Measurements from ENCODE around the gene CIAO2B. TPM values are rescaled to one million over a fixed set of nuclear protein-coding genes. Genes with fewer than 3 reads are reported as not detected.
A peak's percentile ranks its signal among the peaks of the same experiment; 100 is the strongest.
"Not testable (repeated sequence)": the region's sequence is repeated elsewhere in the genome, so short reads cannot be mapped to it uniquely, and the experiment has no call there.

Gene CIAO2B
- total and polyA plus RNA-seq, 4 donors = 51.9 to 165 (median 105) TPM

DNA sequence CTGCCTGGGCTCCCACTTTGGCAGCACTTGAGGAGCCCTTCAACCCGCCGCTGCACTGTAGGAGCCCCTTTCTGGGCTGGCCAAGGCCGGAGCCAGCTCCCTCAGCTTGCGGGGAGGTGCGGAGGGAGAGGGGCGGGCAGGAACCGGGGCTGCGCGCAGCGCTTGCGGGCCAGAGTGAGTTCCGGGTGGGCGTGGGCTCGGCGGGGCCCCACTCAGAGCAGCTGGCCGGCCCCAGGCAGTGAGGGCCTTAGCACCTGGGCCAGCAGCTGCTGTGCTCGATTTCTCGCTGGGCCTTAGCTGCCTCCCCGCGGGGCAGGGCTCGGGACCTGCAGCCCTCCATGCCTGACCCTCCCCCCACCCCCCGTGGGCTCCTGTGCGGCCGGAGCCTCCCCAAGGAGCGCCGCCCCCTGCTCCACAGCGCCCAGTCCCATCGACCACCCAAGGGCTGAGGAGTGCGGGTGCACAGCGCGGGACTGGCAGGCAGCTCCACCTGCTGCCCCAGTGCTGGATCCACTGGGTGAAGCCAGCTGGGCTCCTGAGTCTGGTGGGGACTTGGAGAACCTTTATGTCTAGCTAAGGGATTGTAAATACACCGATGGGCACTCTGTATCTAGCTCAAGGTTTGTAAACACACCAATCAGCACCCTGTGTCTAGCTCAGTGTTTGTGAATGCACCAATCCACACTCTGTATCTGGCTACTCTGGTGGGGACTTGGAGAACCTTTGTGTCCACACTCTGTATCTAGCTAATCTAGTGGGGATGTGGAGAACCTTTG, 40.1 kb upstream of the CIAO2B start:
- not testable (repeated sequence) for DNase-seq; ATAC-seq (ENCODE audit: low FRiP score); H3K4me1 ChIP-seq (ENCODE audit: control insufficient read depth in 1 of 2, insufficient read depth in 2 of 2, low read length in 2 of 2); H3K27ac ChIP-seq (ENCODE audit: low read depth in 1 of 2, low read length in 2 of 2); H3K36me3 ChIP-seq (ENCODE audit: control insufficient read depth in 1 of 2, insufficient read depth in 2 of 2, low read length in 1 of 2); H3K4me3 ChIP-seq (ENCODE audit: low read length in 2 of 2); H3K27me3 ChIP-seq (ENCODE audit: control insufficient read depth in 1 of 2, insufficient read depth in 2 of 2, low read length in 1 of 2); H3K9me3 ChIP-seq (ENCODE audit: control insufficient read depth, low read length)
- WGBS, 2 donors = 88 to 92% methylated on average over 31 to 32 of the region's 32 CpGs
- intact Hi-C loops (cut with DNase I) = loop anchor here in 1 of 2 donors (10.0 kb wide), 1 partner anchor 210 kb away; the partner anchor contains the start of gene MATCAP1

DNA sequence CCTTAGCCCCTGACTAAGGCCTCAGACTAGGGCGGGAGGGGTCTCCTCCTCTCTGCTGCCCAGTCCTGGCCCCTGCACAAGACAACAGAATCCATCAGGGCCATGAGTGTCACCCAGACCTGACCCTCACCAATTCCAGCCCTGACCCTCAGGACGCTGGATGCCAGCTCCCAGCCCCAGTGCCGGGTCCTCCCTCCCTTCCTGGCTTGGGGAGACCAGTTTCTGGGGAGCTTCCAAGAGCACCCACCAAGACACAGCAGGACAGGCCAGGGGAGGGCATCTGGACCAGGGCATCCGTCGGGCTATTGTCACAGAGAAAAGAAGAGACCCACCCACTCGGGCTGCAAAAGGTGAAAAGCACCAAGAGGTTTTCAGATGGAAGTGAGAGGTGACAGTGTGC, 39.5 kb upstream of the CIAO2B start:
- no peaks in the 10 kb centered on the region for H3K9me3 ChIP-seq (ENCODE audit: control insufficient read depth, low read length)
- H3K27me3 ChIP-seq (ENCODE audit: control insufficient read depth in 1 of 2, insufficient read depth in 2 of 2, low read length in 1 of 2) = no peaks in the 10 kb centered on the region
- no peak overlapping the region for H3K27ac ChIP-seq (ENCODE audit: low read depth in 1 of 2, low read length in 2 of 2)
- intact Hi-C loops (cut with DNase I) = loop anchor here in 1 of 2 donors (10.0 kb wide), 1 partner anchor 211 kb away; the partner anchor contains the start of gene MATCAP1
- DNase-seq = no peak
- H3K4me3 ChIP-seq (ENCODE audit: low read length in 2 of 2) = no peak overlapping the region
- ATAC-seq (ENCODE audit: low FRiP score) = no peak
- H3K36me3 ChIP-seq (ENCODE audit: control insufficient read depth in 1 of 2, insufficient read depth in 2 of 2, low read length in 1 of 2) = no peaks in the 10 kb centered on the region
- no peaks in the 10 kb centered on the region for H3K4me1 ChIP-seq (ENCODE audit: control insufficient read depth in 1 of 2, insufficient read depth in 2 of 2, low read length in 2 of 2)
- 82 to 91% methylated on average over 6 of the region's 6 CpGs for WGBS, 2 donors

DNA sequence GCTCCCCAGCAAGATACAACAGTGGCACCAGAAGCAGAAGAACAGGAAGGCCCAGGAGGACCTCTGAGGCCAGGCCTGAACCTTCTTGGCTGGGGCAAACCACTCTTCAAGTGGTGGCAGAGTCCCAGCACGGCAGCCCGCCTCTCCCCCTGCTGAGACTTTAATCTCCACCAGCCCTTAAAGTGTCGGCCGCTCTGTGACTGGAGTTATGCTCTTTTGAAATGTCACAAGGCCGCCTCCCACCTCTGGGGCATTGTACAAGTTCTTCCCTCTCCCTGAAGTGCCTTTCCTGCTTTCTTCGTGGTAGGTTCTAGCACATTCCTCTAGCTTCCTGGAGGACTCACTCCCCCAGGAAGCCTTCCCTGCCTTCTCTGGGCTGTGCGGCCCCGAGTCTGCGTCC, 38.8 kb upstream of the CIAO2B start:
- ATAC-seq (ENCODE audit: low FRiP score) (no peak), DNase-seq (no peak)
- 81 to 86% methylated on average over 9 of the region's 9 CpGs for WGBS, 2 donors
- no peaks in the 10 kb centered on the region for H3K27me3 ChIP-seq (ENCODE audit: control insufficient read depth in 1 of 2, insufficient read depth in 2 of 2, low read length in 1 of 2)
- no peaks in the 10 kb centered on the region for H3K9me3 ChIP-seq (ENCODE audit: control insufficient read depth, low read length)
- no peaks in the 10 kb centered on the region for H3K4me1 ChIP-seq (ENCODE audit: control insufficient read depth in 1 of 2, insufficient read depth in 2 of 2, low read length in 2 of 2)
- intact Hi-C loops (cut with DNase I) = loop anchor here in 1 of 2 donors (10.0 kb wide), 1 partner anchor 212 kb away; the partner anchor contains the start of gene MATCAP1
- no peak overlapping the region for H3K27ac ChIP-seq (ENCODE audit: low read depth in 1 of 2, low read length in 2 of 2)
- no peak overlapping the region for H3K4me3 ChIP-seq (ENCODE audit: low read length in 2 of 2)
- no peaks in the 10 kb centered on the region for H3K36me3 ChIP-seq (ENCODE audit: control insufficient read depth in 1 of 2, insufficient read depth in 2 of 2, low read length in 1 of 2)

DNA sequence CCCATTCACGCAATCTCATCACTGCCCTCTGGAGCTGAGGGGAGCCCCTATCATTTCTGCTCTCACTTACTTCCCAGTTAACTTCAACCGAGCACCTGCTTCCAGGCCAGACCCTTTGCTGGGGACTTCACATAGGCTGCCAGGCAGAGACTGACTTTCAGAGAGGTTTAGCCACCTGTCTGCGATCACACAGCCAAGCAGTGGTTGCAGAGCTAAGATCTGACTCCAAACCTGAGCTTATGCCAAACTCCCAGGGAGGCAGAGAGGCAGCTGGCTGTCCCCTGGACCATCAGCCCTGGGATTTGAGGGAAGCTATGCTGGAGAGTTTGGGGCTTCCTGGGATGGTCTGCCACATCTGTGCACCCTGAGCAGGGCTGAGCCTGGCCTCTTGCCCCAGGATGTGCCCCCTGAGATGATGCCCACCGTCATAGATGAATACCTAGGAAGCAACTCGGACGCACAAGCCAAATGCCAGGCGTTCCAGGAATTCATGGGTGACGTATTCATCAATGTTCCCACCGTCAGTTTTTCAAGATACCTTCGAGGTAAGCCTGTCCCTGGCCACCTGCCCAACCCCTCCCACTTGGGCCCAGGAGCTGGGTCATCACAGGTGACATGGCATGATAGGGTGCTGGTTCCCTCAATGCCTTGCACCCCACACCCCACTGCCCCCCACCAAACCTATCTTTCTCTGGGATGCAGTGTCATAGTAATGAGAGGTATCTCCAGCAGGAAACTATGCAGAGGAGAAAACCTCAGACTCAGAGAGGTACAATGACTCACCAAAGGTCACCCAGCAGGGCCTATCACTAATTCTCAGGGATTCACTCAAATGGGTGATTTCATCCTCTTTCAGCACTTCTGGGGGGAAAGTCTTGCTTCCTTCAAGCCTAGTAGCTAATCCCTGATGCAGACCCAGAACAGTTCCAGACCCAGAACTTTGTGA, 36.8 kb upstream of the CIAO2B start:
- Histone ChIP-seq H3K36me3 (ENCODE audit: control insufficient read depth in 1 of 2, insufficient read depth in 2 of 2, low read length in 1 of 2) (no peaks in the 10 kb centered on the region), H3K27ac (ENCODE audit: low read depth in 1 of 2, low read length in 2 of 2) (no peak overlapping the region), H3K27me3 (ENCODE audit: control insufficient read depth in 1 of 2, insufficient read depth in 2 of 2, low read length in 1 of 2) (no peaks in the 10 kb centered on the region), H3K4me1 (ENCODE audit: control insufficient read depth in 1 of 2, insufficient read depth in 2 of 2, low read length in 2 of 2) (no peaks in the 10 kb centered on the region), H3K9me3 (ENCODE audit: control insufficient read depth, low read length) (no peaks in the 10 kb centered on the region), H3K4me3 (ENCODE audit: low read length in 2 of 2) (no peak overlapping the region)
- ATAC-seq (ENCODE audit: low FRiP score) (no peak), DNase-seq (no peak)
- 70 to 73% methylated on average over 10 of the region's 10 CpGs for WGBS, 2 donors
- intact Hi-C loops (cut with DNase I) = loop anchor here in 1 of 2 donors (10.0 kb wide), 1 partner anchor 214 kb away; the partner anchor contains the start of gene MATCAP1

DNA sequence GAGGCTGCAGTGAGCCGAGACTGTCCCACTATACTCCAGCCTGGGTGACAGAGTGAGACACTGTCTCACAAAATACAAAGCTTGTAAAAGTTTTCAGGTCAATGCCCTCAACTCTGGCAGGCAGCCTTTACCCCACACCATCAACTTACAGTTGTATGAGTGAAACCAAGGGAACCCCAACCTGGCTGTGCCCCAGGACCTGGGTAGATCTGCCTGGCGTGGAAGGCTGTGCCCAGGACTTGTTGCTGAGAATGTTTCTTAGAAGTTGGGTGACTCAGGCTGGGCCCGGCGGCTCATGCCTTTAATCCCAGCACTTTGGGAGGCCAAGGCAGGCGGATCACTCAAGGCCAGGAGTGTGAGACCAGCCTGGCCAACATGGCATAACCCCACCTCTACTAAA, 34.6 kb upstream of the CIAO2B start:
- ATAC-seq (ENCODE audit: low FRiP score) = no peak
- H3K4me3 ChIP-seq (ENCODE audit: low read length in 2 of 2) = no peak overlapping the region
- no peaks in the 10 kb centered on the region for H3K9me3 ChIP-seq (ENCODE audit: control insufficient read depth, low read length)
- 69 to 85% methylated on average over 5 of the region's 5 CpGs for WGBS, 2 donors
- no peaks in the 10 kb centered on the region for H3K36me3 ChIP-seq (ENCODE audit: control insufficient read depth in 1 of 2, insufficient read depth in 2 of 2, low read length in 1 of 2)
- no peak for DNase-seq
- intact Hi-C loops (cut with DNase I) = no loop called here
- H3K27ac ChIP-seq (ENCODE audit: low read depth in 1 of 2, low read length in 2 of 2) = no peak overlapping the region
- H3K27me3 ChIP-seq (ENCODE audit: control insufficient read depth in 1 of 2, insufficient read depth in 2 of 2, low read length in 1 of 2) = no peaks in the 10 kb centered on the region
- H3K4me1 ChIP-seq (ENCODE audit: control insufficient read depth in 1 of 2, insufficient read depth in 2 of 2, low read length in 2 of 2) = no peaks in the 10 kb centered on the region

DNA sequence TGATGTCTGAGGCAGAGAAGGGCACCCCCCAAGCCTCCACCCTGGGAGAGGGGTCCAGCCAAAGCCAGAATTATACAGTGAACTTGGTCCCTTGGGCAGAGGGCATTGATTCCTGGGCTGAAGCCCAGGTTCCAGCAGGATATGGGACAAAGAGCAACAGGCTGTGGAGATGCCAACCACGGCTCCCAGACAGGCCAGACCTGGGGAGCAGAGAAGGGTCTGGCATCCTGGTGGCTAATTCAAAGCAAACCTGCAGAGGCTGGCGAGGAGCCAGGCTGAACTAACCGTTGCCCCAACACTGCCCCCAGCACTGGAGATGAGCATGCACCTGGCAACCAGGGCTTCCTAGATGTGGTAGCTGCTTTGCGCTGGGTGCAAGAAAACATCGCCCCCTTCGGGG, 29.8 kb upstream of the CIAO2B start:
- ATAC-seq (ENCODE audit: low FRiP score) = no peak
- no peak overlapping the region for H3K27ac ChIP-seq (ENCODE audit: low read depth in 1 of 2, low read length in 2 of 2)
- no peak overlapping the region for H3K4me3 ChIP-seq (ENCODE audit: low read length in 2 of 2)
- no peaks in the 10 kb centered on the region for H3K36me3 ChIP-seq (ENCODE audit: control insufficient read depth in 1 of 2, insufficient read depth in 2 of 2, low read length in 1 of 2)
- 60 to 63% methylated on average over 6 of the region's 6 CpGs for WGBS, 2 donors
- no peaks in the 10 kb centered on the region for H3K27me3 ChIP-seq (ENCODE audit: control insufficient read depth in 1 of 2, insufficient read depth in 2 of 2, low read length in 1 of 2)
- no peaks in the 10 kb centered on the region for H3K9me3 ChIP-seq (ENCODE audit: control insufficient read depth, low read length)
- no peaks in the 10 kb centered on the region for H3K4me1 ChIP-seq (ENCODE audit: control insufficient read depth in 1 of 2, insufficient read depth in 2 of 2, low read length in 2 of 2)
- no peak for DNase-seq
- intact Hi-C loops (cut with DNase I) = no loop called here

DNA sequence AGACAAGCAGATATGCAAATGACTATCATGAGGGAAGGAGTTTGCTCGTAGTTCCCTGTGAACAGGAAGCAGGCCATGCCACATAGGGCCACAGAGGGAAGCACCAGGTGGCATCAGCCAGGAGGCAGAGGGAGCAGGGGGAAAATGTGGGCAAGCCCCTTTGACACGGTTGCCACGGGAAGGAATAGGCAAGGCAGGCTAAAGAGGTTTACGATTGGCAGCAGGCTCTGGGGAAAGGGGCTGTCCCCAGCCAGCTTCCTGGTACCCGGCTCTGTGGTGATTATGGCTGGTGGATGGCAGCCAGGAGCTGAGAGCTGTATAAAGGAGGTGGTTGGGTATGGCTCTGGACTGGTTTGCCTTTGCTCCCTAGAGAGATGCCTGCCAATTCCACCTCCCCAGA, 27.7 kb upstream of the CIAO2B start:
- Histone ChIP-seq H3K27me3 (ENCODE audit: control insufficient read depth in 1 of 2, insufficient read depth in 2 of 2, low read length in 1 of 2) (no peaks in the 10 kb centered on the region), H3K9me3 (ENCODE audit: control insufficient read depth, low read length) (no peaks in the 10 kb centered on the region), H3K27ac (ENCODE audit: low read depth in 1 of 2, low read length in 2 of 2) (no peak overlapping the region), H3K36me3 (ENCODE audit: control insufficient read depth in 1 of 2, insufficient read depth in 2 of 2, low read length in 1 of 2) (no peaks in the 10 kb centered on the region), H3K4me3 (ENCODE audit: low read length in 2 of 2) (no peak overlapping the region), H3K4me1 (ENCODE audit: control insufficient read depth in 1 of 2, insufficient read depth in 2 of 2, low read length in 2 of 2) (no peaks in the 10 kb centered on the region)
- intact Hi-C loops (cut with DNase I) = no loop called here
- ATAC-seq (ENCODE audit: low FRiP score) (no peak), DNase-seq (no peak)
- WGBS, 2 donors = 23 to 41% methylated on average over 5 of the region's 5 CpGs

DNA sequence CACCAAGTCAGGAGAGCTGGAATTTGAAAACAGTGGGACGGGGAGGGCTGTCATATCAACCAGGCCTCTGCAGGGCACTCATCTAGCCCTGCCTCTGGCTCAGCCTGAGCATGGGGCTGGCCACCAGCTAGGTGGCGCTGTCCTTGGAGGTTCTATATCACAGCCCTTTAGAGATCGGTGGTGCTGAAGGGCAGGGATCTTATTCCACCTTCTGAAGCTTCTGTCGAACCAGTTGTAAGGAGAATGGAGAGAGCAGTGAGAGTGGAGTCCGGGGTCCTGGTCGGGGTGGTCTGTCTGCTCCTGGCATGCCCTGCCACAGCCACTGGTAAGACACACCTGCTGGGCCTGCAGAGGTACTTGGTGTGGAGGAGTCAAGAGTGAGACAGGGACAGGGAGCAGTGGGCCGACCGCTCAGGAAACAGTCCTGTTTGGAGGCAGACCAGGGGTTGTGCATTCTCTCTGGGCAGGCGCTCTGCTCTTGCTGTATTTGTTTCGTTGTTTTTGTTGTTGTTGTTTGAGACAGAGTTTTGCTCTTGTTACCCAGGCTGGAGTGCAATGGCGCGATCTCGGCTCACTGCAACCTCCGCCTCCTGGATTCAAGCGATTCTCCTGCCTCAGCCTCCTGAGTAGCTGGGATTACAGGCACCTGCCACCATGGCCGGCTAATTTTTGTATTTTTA, 27.0 kb upstream of the CIAO2B start, which contains the start of gene CES3:
TSS of gene CES3 (plus strand) at position 202 of the 680 bp plus-strand sequence. CDS start at position 244, 42 bp downstream.
- ATAC-seq (ENCODE audit: low FRiP score) = no peak
- intact Hi-C loops (cut with DNase I) = no loop called here

More for the DNA sequence above, 27.0 kb upstream of the CIAO2B start, which contains the start of gene CES3:
- peak in 1 of 2 donors; percentile 68 for DNase-seq
- no peaks in the 10 kb centered on the region for H3K36me3 ChIP-seq (ENCODE audit: control insufficient read depth in 1 of 2, insufficient read depth in 2 of 2, low read length in 1 of 2)
- H3K9me3 ChIP-seq (ENCODE audit: control insufficient read depth, low read length) = no peaks in the 10 kb centered on the region
- no peak within 1 kb of the TSS for H3K4me3 ChIP-seq (ENCODE audit: low read length in 2 of 2)
- H3K27me3 ChIP-seq (ENCODE audit: control insufficient read depth in 1 of 2, insufficient read depth in 2 of 2, low read length in 1 of 2) = no peaks in the 10 kb centered on the region
- H3K27ac ChIP-seq (ENCODE audit: low read depth in 1 of 2, low read length in 2 of 2) = no peak within 1 kb of the TSS
- WGBS, 2 donors = 71 to 72% methylated on average over 16 of the region's 16 CpGs
- no peaks in the 10 kb centered on the region for H3K4me1 ChIP-seq (ENCODE audit: control insufficient read depth in 1 of 2, insufficient read depth in 2 of 2, low read length in 2 of 2)

Data from aorta (tissue), 5 donors.